HUES64 (cell line): ENCODE results near the gene NR1H3.
"Not testable (repeated sequence)": the region's sequence is repeated elsewhere in the genome, so short reads cannot be mapped to it uniquely, and the experiment has no call there.

Experiments
- H3K27ac ChIP-seq: 2 replicates; pipeline ENCODE4 v1.7.0; 2013; ENCODE audit warnings: low read depth, low read length, inconsistent platforms
- H3K27me3 ChIP-seq: 2 replicates; pipeline ENCODE4 v1.6.1; 2013; ENCODE audit warnings: mild to moderate bottlenecking, low read length; ENCODE audit not compliant: insufficient read depth
- H3K36me3 ChIP-seq: 2 replicates; pipeline ENCODE4 v1.6.1; 2013; ENCODE audit warnings: mild to moderate bottlenecking, low read length; ENCODE audit not compliant: insufficient read depth
- H3K4me1 ChIP-seq: 2 replicates; pipeline ENCODE4 v1.6.1; 2013; ENCODE audit warnings: mild to moderate bottlenecking, low read length, moderate library complexity; ENCODE audit not compliant: insufficient read depth
- H3K4me3 ChIP-seq: 2 replicates; pipeline ENCODE4 v1.5.1; 2013; ENCODE audit warnings: mild to moderate bottlenecking, low read length, moderate library complexity
- H3K9ac ChIP-seq: 2 replicates; pipeline ENCODE4 v1.6.1; 2013; ENCODE audit warnings: mild to moderate bottlenecking, low read depth, low read length
- H3K9me3 ChIP-seq: 2 replicates; pipeline ENCODE4 v1.6.1; 2013; ENCODE audit warnings: low read depth, low read length; ENCODE audit not compliant: insufficient read depth
- WGBS: fragments of 150-250, 120-280 bp; methylation state at CpG from one replicate; pipeline ENCODE4 v1.1.7; 2013; ENCODE audit warnings: missing lambda C conversion rate; 5-methylcytosine and 5-hydroxymethylcytosine counted together

Gene NR1H3

DNA sequence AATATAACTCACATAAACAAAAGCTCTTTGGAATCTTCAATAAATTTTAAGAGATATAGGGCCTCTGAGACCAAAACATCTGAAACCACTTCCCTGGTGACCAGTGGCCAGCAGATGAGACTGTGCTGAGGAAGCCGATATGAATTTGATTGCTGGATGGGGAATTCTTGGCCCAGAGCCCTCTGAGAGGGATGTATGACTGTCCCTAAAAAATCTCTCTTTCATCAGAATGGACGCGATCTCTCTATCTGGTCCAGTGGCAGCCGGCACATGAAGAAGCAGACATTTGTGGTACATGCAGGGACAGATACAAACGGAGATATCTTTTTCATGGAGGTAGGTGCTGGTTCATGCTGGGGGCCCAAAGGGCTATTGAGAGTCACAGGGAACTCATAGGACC, 57.2 kb downstream of the NR1H3 start:
- no peaks in the 10 kb centered on the region for H3K4me1 ChIP-seq
- no peak overlapping the region for H3K9ac ChIP-seq
- H3K27ac ChIP-seq: no peak overlapping the region
- H3K27me3 ChIP-seq: no peaks in the 10 kb centered on the region
- peaks cover 56% of the 10 kb centered on the region for H3K36me3 ChIP-seq
- 97% methylated on average over 5 of the region's 5 CpGs for WGBS
- no peak overlapping the region for H3K4me3 ChIP-seq
- H3K9me3 ChIP-seq: no peaks in the 10 kb centered on the region

GRCh38 chr11:47316501-47316900, 58.7 kb downstream of the NR1H3 start:
- not testable (repeated sequence) for H3K9me3 ChIP-seq, H3K4me3 ChIP-seq, H3K4me1 ChIP-seq, H3K9ac ChIP-seq, H3K27ac ChIP-seq, H3K27me3 ChIP-seq
- 95% methylated on average over 8 of the region's 8 CpGs for WGBS
- peaks cover 44% of the 10 kb centered on the region for H3K36me3 ChIP-seq

DNA sequence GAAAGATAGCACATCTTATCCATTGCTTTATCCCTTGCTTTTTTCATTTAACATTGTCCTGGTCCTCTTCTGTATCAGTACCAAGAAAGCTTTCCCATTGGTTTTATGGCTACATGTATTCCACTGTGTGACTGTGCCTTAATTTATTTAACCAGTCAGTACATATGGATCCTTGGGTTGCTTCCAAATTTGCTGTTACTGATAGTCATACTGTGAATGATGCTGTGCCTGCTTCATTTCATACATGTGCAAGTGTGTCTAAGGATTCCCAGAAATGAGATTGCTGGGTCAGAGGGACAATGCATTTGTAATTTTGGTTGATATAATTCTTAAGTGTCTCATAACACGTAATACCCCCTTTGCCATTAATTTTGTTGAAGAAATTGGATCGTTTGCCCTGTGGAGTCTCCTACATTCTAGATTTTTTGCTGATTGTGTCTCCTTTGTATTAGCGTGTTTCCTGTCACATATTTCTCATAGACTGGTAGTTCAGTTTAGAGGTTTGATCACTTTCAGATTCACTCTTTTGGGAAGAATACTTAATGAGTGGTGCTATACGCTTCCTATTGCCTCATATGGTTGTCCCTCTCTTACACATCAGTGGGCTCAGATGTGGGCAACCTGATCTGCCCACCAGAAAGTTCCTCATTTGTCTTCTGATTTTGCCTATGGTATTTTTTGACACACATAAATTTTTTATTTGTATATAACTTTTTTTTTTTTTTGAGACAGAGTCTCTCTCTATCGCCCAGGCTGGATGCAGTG, 59.5 kb downstream of the NR1H3 start:
- 93% methylated on average over 5 of the region's 5 CpGs for WGBS
- Histone ChIP-seq H3K27ac (no peak overlapping the region), H3K4me1 (no peaks in the 10 kb centered on the region), H3K9me3 (no peaks in the 10 kb centered on the region), H3K9ac (no peak overlapping the region), H3K36me3 (peaks cover 44% of the 10 kb centered on the region), H3K27me3 (no peaks in the 10 kb centered on the region), H3K4me3 (no peak overlapping the region)

- H3K9ac ChIP-seq: no peak overlapping the region
- peaks cover 35% of the 10 kb centered on the region for H3K36me3 ChIP-seq
- no peak overlapping the region for H3K27ac ChIP-seq
- no peaks in the 10 kb centered on the region for H3K27me3 ChIP-seq
- no peaks in the 10 kb centered on the region for H3K4me1 ChIP-seq
- 100% methylated on average over 1 of the region's 2 CpGs for WGBS
- H3K4me3 ChIP-seq: no peak overlapping the region
- H3K9me3 ChIP-seq: no peaks in the 10 kb centered on the region
Measured at GRCh38 chr11:47318166-47318565, 60.4 kb downstream of the NR1H3 start.
